GM12878 (cell line): ENCODE measurements around the gene DPY19L1. TPM values are rescaled to one million over a fixed set of nuclear protein-coding genes. Genes with fewer than 3 reads are reported as not detected.
"Not testable (repeated sequence)": the region's sequence is repeated elsewhere in the genome, so short reads cannot be mapped to it uniquely, and the experiment has no call there.

Experiments used
- ATAC-seq: fragments of 200-7000 bp; cut with Tn5 transposase; 3 replicates; pipeline ENCODE4 v1.9.1; 2020; ENCODE audit warnings: mild to moderate bottlenecking, moderate library complexity
- BruUV-seq: library from RNA; stranded (reverse); fragments of 400-500 nt; replicated peaks from 2 replicates; lab custom pipeline; 2021; lab: Mats Ljungman, UMichigan
- CTCF ChIA-PET: fragments of 300-600 bp; sonication (Branson Sonifier 250); formaldehyde crosslinking; extraction: SDS; loops from one replicate; lab custom pipeline; 2021; ENCODE audit warnings: inconsistent platforms; lab: Yijun Ruan, JAX
- POLR2A ChIA-PET: fragments of 350-600 bp; formaldehyde crosslinking; extraction: SDS; loops from one replicate; lab custom pipeline; 2021; ENCODE audit warnings: inconsistent platforms; lab: Charles Lee
- RAD21 ChIA-PET: fragments of 300-600 bp; sonication (Branson Sonifier 250); formaldehyde crosslinking; loops from one replicate; lab custom pipeline; 2023; ENCODE audit warnings: antibody characterized with exemption; ENCODE audit not compliant: unreplicated experiment; lab: Charles Lee
- SMC1A ChIA-PET: fragments of 300-600 bp; sonication (Branson Sonifier 250); formaldehyde crosslinking; loops from one replicate; lab custom pipeline; 2023; ENCODE audit not compliant: unreplicated experiment, uncharacterized antibody; lab: Charles Lee
- DNase-seq: peaks from one replicate; pipeline ENCODE4 v3.0.0-alpha.2; 2011; ENCODE audit warnings: low read depth, low spot score
- FAIRE-seq: peaks from 3 replicates; lab custom pipeline; 2011; peaks lifted over from hg19 to GRCh38; lab: Jason Lieb, UNC
- H2AFZ ChIP-seq: 2 replicates; pipeline ENCODE4 v1.6.0; 2011; ENCODE audit warnings: low read depth, low read length, control low read depth; ENCODE audit not compliant: control insufficient read depth
- H3K27ac ChIP-seq: 2 replicates; pipeline ENCODE4 v1.5.1; 2011; ENCODE audit warnings: control low read depth; ENCODE audit not compliant: control insufficient read depth, insufficient read depth
- H3K27me3 ChIP-seq, 2 experiments: replicated peaks in 1 of 2; 2 replicates each; pipeline versions ENCODE4 v1.6.0 to v1.6.1; 2011; ENCODE audit warnings: low read length in 1 of 2; ENCODE audit not compliant: control insufficient read depth in 2 of 2, insufficient read depth in 2 of 2
- H3K36me3 ChIP-seq, 2 experiments: 2 replicates each; pipeline ENCODE4 v1.5.1; 2011; ENCODE audit warnings: low read length in 1 of 2; ENCODE audit not compliant: control insufficient read depth in 2 of 2, insufficient read depth in 2 of 2
- H3K4me1 ChIP-seq: 2 replicates; pipeline ENCODE4 v1.6.1; 2011; ENCODE audit warnings: mild to moderate bottlenecking, low read length, moderate library complexity, mixed read lengths; ENCODE audit not compliant: control insufficient read depth, insufficient read depth
- H3K4me2 ChIP-seq: 2 replicates; pipeline ENCODE4 v1.6.0; 2011; ENCODE audit warnings: control low read depth; ENCODE audit not compliant: control insufficient read depth, insufficient read depth
- H3K4me3 ChIP-seq: fragments of 200-600 bp; sonication (generic); 2 replicates; pipeline ENCODE4 v1.5.1; 2016
- H3K79me2 ChIP-seq: 2 replicates; pipeline ENCODE4 v1.6.0; 2011; ENCODE audit warnings: low read length; ENCODE audit not compliant: control insufficient read depth, insufficient read depth
- H3K9ac ChIP-seq: 2 replicates; pipeline ENCODE4 v1.8.0; 2011; ENCODE audit warnings: low read length, control low read depth, mixed read lengths; ENCODE audit not compliant: control insufficient read depth, insufficient read depth
- H3K9me3 ChIP-seq: replicated peaks from 3 replicates; pipeline ENCODE4 v1.5.1; 2011; ENCODE audit warnings: mild to moderate bottlenecking, low read length; ENCODE audit not compliant: control insufficient read depth, insufficient read depth
- H4K20me1 ChIP-seq: 2 replicates; pipeline ENCODE4 v1.6.0; 2011; ENCODE audit not compliant: control insufficient read depth, insufficient read depth
- MTA3 ChIP-seq: IDR thresholded peaks from 2 replicates; pipeline ENCODE4 v1.6.1; 2012; ENCODE audit warnings: low read length, inconsistent platforms, borderline replicate concordance
- MXI1 ChIP-seq: fragments of 150-350 bp; IDR thresholded peaks from 2 replicates; pipeline ENCODE4 v1.6.1; 2011; ENCODE audit warnings: low read depth, mild to moderate bottlenecking, inconsistent platforms, low read length, improper control_type of control experiment
- SPI1 ChIP-seq: IDR thresholded peaks from 2 replicates; pipeline ENCODE4 v1.6.1; 2011; ENCODE audit warnings: low read depth, mild to moderate bottlenecking, low read length, moderate library complexity, borderline replicate concordance; ENCODE audit not compliant: insufficient read depth
- WGBS: methylation state at CpG from one replicate; pipeline ENCODE4 v1.1.6; 2016; ENCODE audit warnings: low lambda C conversion rate; ENCODE audit not compliant: insufficient replicate concordance, insufficient coverage; ENCODE audit errors: missing lambda C conversion rate; 5-methylcytosine and 5-hydroxymethylcytosine counted together
- in situ Hi-C: fragments of 300-500 bp; cut with MboI; formaldehyde crosslinking; loops from 9 replicates; pipeline ENCODE4 v1.14.3; 2018; ENCODE audit warnings: mixed read lengths
- intact Hi-C: fragments of 100-400 bp; cut with micrococcal nuclease; formaldehyde crosslinking; loops from one replicate; pipeline ENCODE4 v1.14.2; 2022; ENCODE audit not compliant: unreplicated experiment
- polyA plus RNA-seq, 11 experiments: library from polyadenylated mRNA; depleted of rRNA in 4 of 11; unstranded in 6 of 11; stranded (reverse) in 5 of 11; fragments of >200 nt; fragmentation: Nextera tagmentation in 4 of 11; fragmentation: Illumina TruSeq in 1 of 11; extraction: Ambion mirVana in 4 of 11; extraction: Trizol in 1 of 11; gene quantifications; 1 replicate in 1 of 11; 2 replicates in 10 of 11; pipeline versions ENCODE4 v1.2.1 to v1.2.3, GENCODE V29; 2011 to 2016; ENCODE audit warnings: inconsistent platforms in 2 of 11, missing spikeins in 2 of 11, low read depth in 1 of 11
- total RNA-seq, 4 experiments: library from RNA; depleted of rRNA in 3 of 4; stranded (reverse); fragments of >200 nt in 3 of 4; fragmentation: Illumina TruSeq in 1 of 4; extraction: Trizol in 1 of 4; gene quantifications; 2 replicates each; pipeline versions ENCODE4 v1.2.1 to v1.2.3, GENCODE V29; 2013 to 2021

Gene DPY19L1
- total and polyA plus RNA-seq, 10 of the 15 experiments (the other 5 are each of a cell fraction or from before 2014, with no cell fraction given), result 0.47 to 35.4 (median 3.8) TPM

DNA sequence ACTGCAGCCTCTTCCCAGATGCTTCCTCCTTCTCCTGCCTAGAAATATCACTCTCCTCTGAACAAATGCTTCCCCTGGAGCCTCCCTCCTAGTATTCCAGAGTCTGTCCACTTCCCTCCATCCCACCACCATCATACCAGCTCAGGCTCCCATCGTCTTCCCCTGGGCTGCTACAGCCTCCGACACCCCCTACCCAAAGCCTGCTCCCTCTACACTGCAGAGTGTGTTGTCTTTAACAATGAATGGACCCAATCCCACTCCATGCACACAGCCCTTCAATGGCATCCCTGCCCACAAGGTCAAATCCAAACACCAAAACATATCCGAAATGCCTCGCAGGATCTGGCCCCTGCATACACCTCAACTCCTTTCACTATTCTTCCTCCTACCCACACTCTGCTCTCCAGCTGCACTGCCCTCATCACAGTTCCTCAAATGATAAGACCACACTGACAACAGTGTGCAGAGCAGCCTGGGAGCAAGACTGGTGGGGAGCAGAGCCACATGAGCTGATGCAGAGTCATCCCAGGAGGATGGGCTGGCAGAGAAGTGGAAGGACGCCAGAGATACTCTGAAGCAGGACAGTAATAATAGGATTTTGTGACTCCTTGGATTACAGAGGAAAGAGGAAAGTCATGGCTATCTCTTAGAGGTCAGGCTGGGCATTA, 40.7 kb downstream of the DPY19L1 start:
- H2AFZ ChIP-seq, H3K27ac ChIP-seq, BruUV-seq, H3K36me3 ChIP-seq, POLR2A ChIA-PET, intact Hi-C loops, H3K4me3 ChIP-seq, H3K9me3 ChIP-seq, H3K79me2 ChIP-seq, DNase-seq, in situ Hi-C loops, RAD21 ChIA-PET, H3K9ac ChIP-seq, H3K4me2 ChIP-seq, H4K20me1 ChIP-seq, SMC1A ChIA-PET, H3K27me3 ChIP-seq, H3K4me1 ChIP-seq: not testable (repeated sequence)
- CTCF ChIA-PET, result interaction anchor here (1.7 kb wide), 1 partner anchor 37 kb away, joined by 4 read pairs; no protein-coding TSS in a partner anchor
- ATAC-seq (peak; percentile 65), FAIRE-seq (peak; percentile 85)
- TF ChIP-seq SPI1, result peak; percentile 29; the same call in 1 of the 2 replicates
- WGBS, result 33% methylated on average over 2 of the region's 5 CpGs

DNA sequence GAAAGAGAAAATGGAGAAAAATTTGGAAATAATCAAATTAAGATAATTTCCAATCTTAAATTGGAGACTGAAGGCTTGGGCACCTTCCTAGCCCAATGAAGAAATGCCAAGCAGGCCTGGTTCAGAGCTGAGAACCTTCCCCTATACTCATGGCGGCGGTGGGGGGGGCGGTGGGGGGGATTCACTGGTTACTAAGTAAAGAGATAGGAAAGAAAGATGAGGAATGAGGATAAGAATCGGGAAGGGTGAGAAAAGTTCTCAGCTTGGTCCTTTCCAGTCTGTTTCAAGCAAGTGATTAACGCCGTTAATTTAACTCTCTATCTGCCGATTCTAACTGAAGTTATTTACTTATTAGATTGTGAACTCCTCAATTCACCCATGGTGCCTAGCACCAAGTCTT, 41.5 kb downstream of the DPY19L1 start:
- Histone ChIP-seq H3K27ac (no peak overlapping the region), H3K36me3 (no peaks in the 10 kb centered on the region), H2AFZ (no peak overlapping the region), H3K79me2 (no peaks in the 10 kb centered on the region), H3K4me1 (no peaks in the 10 kb centered on the region), H3K9me3 (no peaks in the 10 kb centered on the region), H3K27me3 (no peaks in the 10 kb centered on the region), H3K4me2 (no peak overlapping the region), H4K20me1 (no peaks in the 10 kb centered on the region), H3K4me3 (no peak overlapping the region), H3K9ac (no peak overlapping the region)
- FAIRE-seq (no peak), DNase-seq (no peak), ATAC-seq (no peak)
- TF ChIP-seq MXI1 (no peak), MTA3 (no peak)
- 66% methylated on average over 7 of the region's 7 CpGs for WGBS
- in situ Hi-C loops, result no loop called here
- POLR2A ChIA-PET, result no interaction called here
- intact Hi-C loops, result no loop called here
- BruUV-seq, result no TSS peak
- SMC1A ChIA-PET, result interaction anchor here (0.6 to 2.1 kb wide), 3 partner anchors 28 to 315 kb away, joined by 3 to 8 read pairs (median 4); no protein-coding TSS in a partner anchor
- RAD21 ChIA-PET, result interaction anchor here (2.0 kb wide), 1 partner anchor 39 kb away, joined by 5 read pairs; no protein-coding TSS in a partner anchor
- CTCF ChIA-PET, result interaction anchor here (0.7 to 1.7 kb wide), 4 partner anchors 10 to 321 kb away, joined by 3 to 4 read pairs (median 4); no protein-coding TSS in a partner anchor
